H9 (cell line): ENCODE results near the gene FAIM2. TPM values are rescaled to one million over a fixed set of nuclear protein-coding genes. Genes with fewer than 3 reads are reported as not detected.

ENCODE experiments used
- DNase-seq: peaks from one replicate; pipeline ENCODE4 v3.0.0-alpha.2; 2017
- H2AFZ ChIP-seq: one replicate; pipeline ENCODE4 v1.6.1; 2013; ENCODE audit warnings: mild to moderate bottlenecking, low read length, control low read depth, moderate library complexity
- H2AK5ac ChIP-seq: 2 replicates; pipeline ENCODE4 v1.6.1; 2013; ENCODE audit warnings: low read length, control low read depth, mixed read lengths; ENCODE audit not compliant: insufficient read length
- H2BK120ac ChIP-seq: one replicate; pipeline ENCODE4 v1.6.1; 2013; ENCODE audit warnings: low read depth, mild to moderate bottlenecking, low read length, control low read depth, inconsistent platforms; ENCODE audit not compliant: poor library complexity, severe bottlenecking
- H2BK12ac ChIP-seq: 2 replicates; pipeline ENCODE4 v1.6.1; 2013; ENCODE audit warnings: low read length, control low read depth, mixed read lengths, low read depth; ENCODE audit not compliant: insufficient read length
- H2BK15ac ChIP-seq: 2 replicates; pipeline ENCODE4 v1.6.1; 2013; ENCODE audit warnings: low read depth, low read length, control low read depth
- H2BK20ac ChIP-seq: one replicate; pipeline ENCODE4 v1.6.1; 2013; ENCODE audit warnings: low read depth, mild to moderate bottlenecking, low read length, control low read depth, inconsistent platforms; ENCODE audit not compliant: poor library complexity, severe bottlenecking
- H2BK5ac ChIP-seq: 2 replicates; pipeline ENCODE4 v1.6.1; 2013; ENCODE audit warnings: low read length, control low read depth, mixed read lengths; ENCODE audit not compliant: insufficient read length
- H3K14ac ChIP-seq: 2 replicates; pipeline ENCODE4 v1.6.1; 2013; ENCODE audit warnings: low read length, control low read depth; ENCODE audit not compliant: insufficient read depth
- H3K18ac ChIP-seq: 2 replicates; pipeline ENCODE4 v1.6.1; 2013; ENCODE audit warnings: low read depth, mild to moderate bottlenecking, mixed read lengths, low read length, control low read depth; ENCODE audit not compliant: insufficient read length
- H3K23ac ChIP-seq: 2 replicates; pipeline ENCODE4 v1.6.1; 2013; ENCODE audit warnings: low read length, control low read depth, mixed read lengths, low read depth; ENCODE audit not compliant: insufficient read length
- H3K23me2 ChIP-seq: 2 replicates; pipeline ENCODE4 v1.6.1; 2013; ENCODE audit warnings: low read depth, mild to moderate bottlenecking, mixed read lengths, low read length, control low read depth; ENCODE audit not compliant: insufficient read length, poor library complexity, severe bottlenecking
- H3K27ac ChIP-seq: 2 replicates; pipeline ENCODE4 v1.5.1; 2013; ENCODE audit warnings: low read length, control low read depth, mixed read lengths, low read depth; ENCODE audit not compliant: insufficient read length
- H3K27me3 ChIP-seq: 2 replicates; pipeline ENCODE4 v1.6.1; 2013; ENCODE audit warnings: low read length, control low read depth, inconsistent platforms; ENCODE audit not compliant: insufficient read depth
- H3K4ac ChIP-seq: 2 replicates; pipeline ENCODE4 v1.6.1; 2013; ENCODE audit warnings: low read depth, mild to moderate bottlenecking, control low read depth, inconsistent platforms, low read length, moderate library complexity
- H3K4me1 ChIP-seq: 2 replicates; pipeline ENCODE4 v1.6.1; 2013; ENCODE audit warnings: low read length, control low read depth, inconsistent platforms; ENCODE audit not compliant: insufficient read depth
- H3K4me2 ChIP-seq: 2 replicates; pipeline ENCODE4 v1.6.1; 2013; ENCODE audit warnings: low read length, control low read depth, mixed read lengths; ENCODE audit not compliant: insufficient read length, insufficient read depth
- H3K56ac ChIP-seq: 2 replicates; pipeline ENCODE4 v1.6.1; 2013; ENCODE audit warnings: low read depth, mild to moderate bottlenecking, mixed read lengths, low read length, control low read depth; ENCODE audit not compliant: insufficient read length
- H3K79me1 ChIP-seq: 2 replicates; pipeline ENCODE4 v1.6.1; 2013; ENCODE audit warnings: low read depth, mild to moderate bottlenecking, moderate library complexity, low read length, control low read depth, inconsistent platforms; ENCODE audit not compliant: insufficient read depth, poor library complexity, severe bottlenecking
- H3K79me2 ChIP-seq: 2 replicates; pipeline ENCODE4 v1.6.1; 2013; ENCODE audit warnings: low read length, control low read depth, inconsistent platforms; ENCODE audit not compliant: insufficient read depth
- H3K9ac ChIP-seq: 2 replicates; pipeline ENCODE4 v1.6.1; 2013; ENCODE audit warnings: low read length, control low read depth, mixed read lengths; ENCODE audit not compliant: insufficient read length; ENCODE audit errors: extremely low read depth
- H3K9me3 ChIP-seq: one replicate; pipeline ENCODE4 v1.6.1; 2013; ENCODE audit warnings: low read depth, low read length, inconsistent platforms; ENCODE audit not compliant: control insufficient read depth
- H3T11ph ChIP-seq: one replicate; pipeline ENCODE4 v1.6.1; 2013; ENCODE audit warnings: mild to moderate bottlenecking, low read length, control low read depth, inconsistent platforms
- H4K20me1 ChIP-seq: one replicate; pipeline ENCODE4 v1.6.1; 2013; ENCODE audit not compliant: control insufficient read depth, insufficient read length, insufficient read depth
- H4K5ac ChIP-seq: 2 replicates; pipeline ENCODE4 v1.6.1; 2013; ENCODE audit warnings: low read depth, mild to moderate bottlenecking, mixed read lengths, low read length, control low read depth; ENCODE audit not compliant: insufficient read length
- H4K8ac ChIP-seq: replicated peaks from 2 replicates; pipeline ENCODE4 v1.6.1; 2013; ENCODE audit warnings: low read length, control low read depth, mixed read lengths, low read depth; ENCODE audit not compliant: insufficient read length
- H4K91ac ChIP-seq: 2 replicates; pipeline ENCODE4 v1.6.1; 2013; ENCODE audit warnings: low read depth, mild to moderate bottlenecking, moderate library complexity, mixed read lengths, low read length, control low read depth; ENCODE audit not compliant: insufficient read length
- H3K27ac Mint-ChIP-seq, 3 experiments: 2 replicates in 2 of 3; 3 replicates in 1 of 3; pipeline ENCODE4 v1.8.0; 2020 to 2021; ENCODE audit warnings: mixed read lengths in 3 of 3, mild to moderate bottlenecking in 1 of 3, moderate library complexity in 1 of 3
- H3K27me3 Mint-ChIP-seq: 2 replicates; pipeline ENCODE4 v1.8.0; 2021; ENCODE audit warnings: low read depth, mild to moderate bottlenecking, moderate library complexity, mixed read lengths
- H3K36me3 Mint-ChIP-seq, 3 experiments: 2 replicates in 2 of 3; 3 replicates in 1 of 3; pipeline ENCODE4 v1.8.0; 2020 to 2021; ENCODE audit warnings: low read depth in 3 of 3, mixed read lengths in 3 of 3; ENCODE audit not compliant: insufficient read depth in 1 of 3
- H3K4me1 Mint-ChIP-seq, 2 experiments: 2 replicates each; pipeline ENCODE4 v1.8.0; 2020; ENCODE audit warnings: mixed read lengths in 2 of 2
- H3K4me3 Mint-ChIP-seq, 2 experiments: 2 replicates in 1 of 2; 3 replicates in 1 of 2; pipeline ENCODE4 v1.8.0; 2020 to 2021; ENCODE audit warnings: mild to moderate bottlenecking in 2 of 2, mixed read lengths in 2 of 2, moderate library complexity in 1 of 2
- H3K9me3 Mint-ChIP-seq, 2 experiments: 2 replicates in 1 of 2; 3 replicates in 1 of 2; pipeline ENCODE4 v1.8.0; 2020; ENCODE audit warnings: mild to moderate bottlenecking in 2 of 2, mixed read lengths in 2 of 2, moderate library complexity in 1 of 2
- CTCF ChIP-seq: fragments of 200-600 bp; sonication (generic); conservative IDR thresholded peaks from 3 replicates; pipeline ENCODE4 v1.8.0; 2021; ENCODE audit warnings: antibody characterized with exemption, mild to moderate bottlenecking
- WGBS: extraction: QIAGEN DNeasy Blood & Tissue Kit; methylation state at CpG from one replicate; pipeline ENCODE4 v1.1.7; 2013; ENCODE audit warnings: missing lambda C conversion rate, low lambda C conversion rate, mixed read lengths; ENCODE audit not compliant: insufficient read length; ENCODE audit errors: extremely low coverage; 5-methylcytosine and 5-hydroxymethylcytosine counted together
- total RNA-seq: library from RNA; stranded (reverse); gene quantifications from 2 replicates; pipeline ENCODE4 v1.2.1, GENCODE V29; 2021

The FAIM2 gene
- total RNA-seq, 1 experiment from 2014 or later, result 0.42 TPM

GRCh38 chr12:49854976-49855375 is 48.7 kb downstream of the FAIM2 start:
- Histone ChIP-seq H3K56ac (no peak overlapping the region), H3K23ac (no peak overlapping the region), H2BK120ac (no peak overlapping the region), H2AK5ac (no peak overlapping the region), H2BK12ac (no peak overlapping the region), H2BK15ac (no peak overlapping the region), H3K4me1 (no peaks in the 10 kb centered on the region), H3K27ac (no peak overlapping the region), H3T11ph (no peak overlapping the region), H3K79me1 (no peaks in the 10 kb centered on the region), H2BK20ac (no peak overlapping the region), H3K9ac (no peak overlapping the region), H4K91ac (no peak overlapping the region), H3K23me2 (no peaks in the 10 kb centered on the region), H2BK5ac (no peak overlapping the region), H4K5ac (no peak overlapping the region), H3K79me2 (no peaks in the 10 kb centered on the region), H3K4me2 (no peak overlapping the region), H3K18ac (no peak overlapping the region), H4K8ac (no peak overlapping the region), H4K20me1 (no peaks in the 10 kb centered on the region), H3K9me3 (no peaks in the 10 kb centered on the region), H3K14ac (no peak overlapping the region), H3K4ac (no peak overlapping the region), H3K27me3 (no peaks in the 10 kb centered on the region), H2AFZ (no peak overlapping the region)
- DNase-seq, result no peak
- H3K27ac Mint-ChIP-seq, result no peak overlapping the region
- WGBS, result no CpG with 5 or more reads among the region's 4 CpGs
- H3K27me3 Mint-ChIP-seq, result peaks cover 31% of the 10 kb centered on the region
- peaks cover 5 to 6% (median 6%) of the 10 kb centered on the region in 3 experiments for H3K36me3 Mint-ChIP-seq
- peaks cover 9 to 14% of the 10 kb centered on the region in 2 experiments for H3K4me1 Mint-ChIP-seq
- H3K9me3 Mint-ChIP-seq, result peaks cover 11 to 19% of the 10 kb centered on the region in 2 experiments
- no peak for TF ChIP-seq CTCF
- H3K4me3 Mint-ChIP-seq, result no peak overlapping the region
